Ishikawa (cell line): ENCODE data around the gene C9orf85.

Experiments
- CEBPB ChIP-seq: IDR thresholded peaks from 2 replicates; pipeline ENCODE4 v1.6.1; 2012
- EGR1 ChIP-seq: IDR thresholded peaks from 2 replicates; pipeline ENCODE4 v1.6.1; 2012
- EP300 ChIP-seq: IDR thresholded peaks from 2 replicates; pipeline ENCODE4 v1.6.1; 2012; ENCODE audit warnings: borderline replicate concordance
- FOXM1 ChIP-seq: IDR thresholded peaks from 2 replicates; pipeline ENCODE4 v1.6.1; 2012; ENCODE audit warnings: low read depth, borderline replicate concordance
- MAX ChIP-seq: IDR thresholded peaks from 2 replicates; pipeline ENCODE4 v1.6.1; 2012
- RAD21 ChIP-seq: IDR thresholded peaks from 2 replicates; pipeline ENCODE4 v1.6.1; 2012; ENCODE audit warnings: low read depth
- REST ChIP-seq: IDR thresholded peaks from 2 replicates; pipeline ENCODE4 v1.6.1; 2012; ENCODE audit warnings: low read depth, mild to moderate bottlenecking
- TAF1 ChIP-seq: IDR thresholded peaks from 2 replicates; pipeline ENCODE4 v1.6.1; 2012; ENCODE audit warnings: low read depth, mild to moderate bottlenecking
- TCF12 ChIP-seq: IDR thresholded peaks from 2 replicates; pipeline ENCODE4 v1.6.1; 2012; ENCODE audit warnings: low read depth
- TEAD4 ChIP-seq: IDR thresholded peaks from 2 replicates; pipeline ENCODE4 v1.6.1; 2012
- USF1 ChIP-seq: IDR thresholded peaks from 2 replicates; pipeline ENCODE4 v1.6.1; 2012
- YY1 ChIP-seq: IDR thresholded peaks from 2 replicates; pipeline ENCODE4 v1.6.1; 2012; ENCODE audit warnings: low read depth
- ZBTB7A ChIP-seq: IDR thresholded peaks from 2 replicates; pipeline ENCODE4 v1.6.1; 2012; ENCODE audit warnings: low read depth

GRCh38 chr9:71937070-71937625 lies 25.7 kb downstream of the C9orf85 start:
- TF ChIP-seq REST (no peak), EP300 (no peak), TAF1 (no peak), EGR1 (no peak), CEBPB (no peak), MAX (no peak), FOXM1 (no peak), RAD21 (no peak), USF1 (no peak), YY1 (no peak), ZBTB7A (no peak), TCF12 (no peak), TEAD4 (no peak)
